A549 (cell line): Measurements from ENCODE around the gene GPATCH3. TPM values are rescaled to one million over a fixed set of nuclear protein-coding genes. Genes with fewer than 3 reads are reported as not detected.
A peak's percentile ranks its signal among the peaks of the same experiment; 100 is the strongest.

Experiments
- ATAC-seq, 2 experiments: fragments of 200-7000 bp in 1 of 2; fragments of >200 bp in 1 of 2; cut with Nextera tagmentation in 1 of 2; cut with Tn5 transposase in 1 of 2; 3 replicates each; pipeline versions ENCODE4 v1.8.0 to v1.9.1; 2018 to 2020; ENCODE audit warnings: mild to moderate bottlenecking in 1 of 2, moderate library complexity in 1 of 2
- CTCF ChIA-PET: fragments of 300-600 bp; sonication (Branson Sonifier 250); formaldehyde crosslinking; extraction: SDS; loops from one replicate; lab custom pipeline; 2021; ENCODE audit warnings: antibody characterized with exemption, inconsistent platforms; lab: Yijun Ruan, JAX
- POLR2A ChIA-PET: fragments of 350-600 bp; formaldehyde crosslinking; extraction: SDS; loops from one replicate; lab custom pipeline; 2021; ENCODE audit warnings: antibody characterized with exemption, inconsistent platforms; lab: Yijun Ruan, JAX
- DNase-seq, 2 experiments: peaks; one replicate each; pipeline versions ENCODE4 v3.0.0 to v3.0.0-alpha.2; 2011 to 2016; ENCODE audit warnings: low read depth in 1 of 2, low spot score in 1 of 2
- FAIRE-seq: peaks from 2 replicates; lab custom pipeline; 2011; peaks lifted over from hg19 to GRCh38; lab: Jason Lieb, UNC
- H3K27ac ChIP-seq, 2 experiments: fragments of >200 bp; sonication (Bioruptor Twin); formaldehyde crosslinking; 3 replicates each; pipeline ENCODE4 v1.5.1; 2016 to 2017
- H3K4me1 ChIP-seq: fragments of >200 bp; sonication (Bioruptor Twin); formaldehyde crosslinking; 3 replicates; pipeline ENCODE4 v1.6.1; 2016
- H3K4me2 ChIP-seq: fragments of >200 bp; sonication (Bioruptor Twin); formaldehyde crosslinking; 3 replicates; pipeline ENCODE4 v1.6.1; 2016
- H3K4me3 ChIP-seq: fragments of >200 bp; sonication (Bioruptor Twin); formaldehyde crosslinking; 3 replicates; pipeline ENCODE4 v1.5.1; 2016
- H3K9me3 ChIP-seq: fragments of >200 bp; sonication (Bioruptor Twin); formaldehyde crosslinking; 3 replicates; pipeline ENCODE4 v1.6.1; 2016
- CBX8 ChIP-seq: fragments of 200-600 bp; sonication (generic); IDR thresholded peaks from 2 replicates; pipeline ENCODE4 v1.6.1; 2016
- ESRRA ChIP-seq: fragments of 150-350 bp; IDR thresholded peaks from 2 replicates; pipeline ENCODE4 v1.6.1; 2014; ENCODE audit warnings: mild to moderate bottlenecking, low read length, borderline replicate concordance
- FOSB ChIP-seq: fragments of 250-450 bp; sonication (Bioruptor Pico); IDR thresholded peaks from 2 replicates; pipeline ENCODE4 v1.5.0; 2020; ENCODE audit warnings: mild to moderate bottlenecking, moderate library complexity
- FOXS1 ChIP-seq: fragments of 250-450 bp; sonication (Bioruptor Pico); IDR thresholded peaks from 2 replicates; pipeline ENCODE4 v1.5.0; 2020; ENCODE audit warnings: mild to moderate bottlenecking, moderate library complexity
- GATA3 ChIP-seq: IDR thresholded peaks from 2 replicates; pipeline ENCODE4 v1.6.1; 2012; ENCODE audit warnings: borderline replicate concordance
- HOXB13 ChIP-seq: fragments of 250-450 bp; sonication (Bioruptor Pico); IDR thresholded peaks from 2 replicates; pipeline ENCODE4 v1.5.0; 2020; ENCODE audit warnings: low read depth, mild to moderate bottlenecking, moderate library complexity
- HOXB5 ChIP-seq: fragments of 250-450 bp; sonication (Bioruptor Pico); IDR thresholded peaks from 2 replicates; pipeline ENCODE4 v1.5.0; 2020; ENCODE audit warnings: mild to moderate bottlenecking, moderate library complexity
- JUN ChIP-seq, 2 experiments: fragments of >200 bp; sonication (Bioruptor Twin); formaldehyde crosslinking; IDR thresholded peaks; 2 replicates in 1 of 2; 3 replicates in 1 of 2; pipeline ENCODE4 v1.6.1; 2016 to 2017
- KDM1A ChIP-seq: fragments of 200-600 bp; sonication (generic); IDR thresholded peaks from 2 replicates; pipeline ENCODE4 v1.6.1; 2016; ENCODE audit warnings: low read depth, mild to moderate bottlenecking
- MAZ ChIP-seq: fragments of 150-350 bp; IDR thresholded peaks from 2 replicates; pipeline ENCODE4 v1.6.1; 2014; ENCODE audit warnings: antibody characterized with exemption, low read depth, low read length, borderline replicate concordance
- NFE2L2 ChIP-seq: fragments of 150-350 bp; conservative IDR thresholded peaks from 2 replicates; pipeline ENCODE4 v1.6.1; 2014; ENCODE audit warnings: low read length
- NPAS2 ChIP-seq: fragments of 250-450 bp; sonication (Bioruptor Pico); IDR thresholded peaks from 2 replicates; pipeline ENCODE4 v1.8.0; 2022; ENCODE audit warnings: mild to moderate bottlenecking, moderate library complexity, borderline replicate concordance
- POLR2A ChIP-seq: IDR thresholded peaks from 2 replicates; pipeline ENCODE4 v1.6.1; 2012; ENCODE audit warnings: mild to moderate bottlenecking, low read length
- RARB ChIP-seq: fragments of 250-450 bp; sonication (Bioruptor Pico); IDR thresholded peaks from 2 replicates; pipeline ENCODE4 v1.8.0; 2021; ENCODE audit warnings: mild to moderate bottlenecking, moderate library complexity
- SREBF2 ChIP-seq: fragments of 450-650 bp; IDR thresholded peaks from 2 replicates; pipeline ENCODE4 v1.6.1; 2014; ENCODE audit warnings: mild to moderate bottlenecking, moderate library complexity
- ZFP36 ChIP-seq: fragments of 450-650 bp; IDR thresholded peaks from 2 replicates; pipeline ENCODE4 v1.6.1; 2014; ENCODE audit warnings: borderline replicate concordance; ENCODE audit not compliant: partially characterized antibody
- ZSCAN20 ChIP-seq: fragments of 250-450 bp; sonication (Bioruptor Pico); IDR thresholded peaks from 2 replicates; pipeline ENCODE4 v1.8.0; 2022; ENCODE audit warnings: mild to moderate bottlenecking, moderate library complexity
- WGBS: methylation state at CpG from one replicate; pipeline ENCODE4 v1.1.6; 2017; ENCODE audit errors: missing lambda C conversion rate; 5-methylcytosine and 5-hydroxymethylcytosine counted together
- polyA plus RNA-seq, 4 experiments: library from polyadenylated mRNA; depleted of rRNA in 3 of 4; stranded (reverse); fragments of >200 nt; fragmentation: RNase III in 1 of 4; extraction: RNeasy Plus Mini Kit Qiagen cat#74134 plus additional on column Dnase treatment in 1 of 4; gene quantifications; 2 replicates in 3 of 4; 3 replicates in 1 of 4; pipeline ENCODE4 v1.2.3, GENCODE V29; 2011 to 2017
- TF ChIP-seq, protein P1 (sequence below): fragments of 450-650 bp; IDR thresholded peaks from 2 replicates; pipeline ENCODE4 v1.6.1; 2014; ENCODE audit warnings: antibody characterized with exemption
- TF ChIP-seq, protein P2 (sequence below): fragments of 150-350 bp; IDR thresholded peaks from 2 replicates; pipeline ENCODE4 v1.6.1; 2014; ENCODE audit warnings: low read depth, mild to moderate bottlenecking, low read length
- TF ChIP-seq, protein P3 (sequence below): fragments of 250-450 bp; sonication (Bioruptor Pico); IDR thresholded peaks from 2 replicates; pipeline ENCODE4 v1.5.0; 2021; ENCODE audit warnings: mild to moderate bottlenecking, moderate library complexity, borderline replicate concordance

GPATCH3 gene
- polyA plus RNA-seq, 2 of the 4 experiments (the other 2 are of a cell fraction): 5.4 to 8.7 TPM

DNA sequence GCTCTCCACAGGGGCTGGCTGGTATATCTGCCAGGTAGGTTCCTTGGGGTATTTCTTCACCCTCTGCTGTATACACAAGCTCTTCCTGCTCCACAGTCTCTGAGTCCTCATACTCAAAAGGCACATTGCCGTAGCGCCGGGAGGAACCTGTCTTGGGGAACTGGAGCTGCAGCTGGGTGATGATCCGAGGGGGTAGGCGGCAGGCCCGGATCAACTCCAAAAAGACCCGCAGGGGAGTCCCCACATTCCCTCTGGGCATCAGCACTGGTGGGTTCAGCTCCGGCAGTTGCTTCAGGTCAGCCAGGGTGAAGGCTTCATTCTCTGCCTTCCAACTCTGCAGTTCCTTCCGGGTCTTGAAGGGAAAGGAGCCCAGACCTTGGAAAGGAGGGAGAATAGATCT, 2.9 kb downstream of the GPATCH3 start:
- no peak for FAIRE-seq
- TF ChIP-seq ZSCAN20 (CRISPR knock-in tag) (no peak), ESRRA (no peak)
- DNase-seq: no peak
- ChIA-PET POLR2A (no interaction called here), CTCF (interaction anchor here (2.2 to 4.4 kb wide), 2 partner anchors 10 to 19 kb away, joined by 9 to 19 read pairs; no protein-coding TSS in a partner anchor)
- ATAC-seq: no peak
- Histone ChIP-seq H3K27ac (no peak overlapping the region), H3K4me2 (no peak overlapping the region), H3K9me3 (no peaks in the 10 kb centered on the region), H3K4me1 (peaks cover 5% of the 10 kb centered on the region; the same call in 1 of the 3 replicates), H3K4me3 (no peak overlapping the region)
- 92% methylated on average over 8 of the region's 9 CpGs for WGBS

DNA sequence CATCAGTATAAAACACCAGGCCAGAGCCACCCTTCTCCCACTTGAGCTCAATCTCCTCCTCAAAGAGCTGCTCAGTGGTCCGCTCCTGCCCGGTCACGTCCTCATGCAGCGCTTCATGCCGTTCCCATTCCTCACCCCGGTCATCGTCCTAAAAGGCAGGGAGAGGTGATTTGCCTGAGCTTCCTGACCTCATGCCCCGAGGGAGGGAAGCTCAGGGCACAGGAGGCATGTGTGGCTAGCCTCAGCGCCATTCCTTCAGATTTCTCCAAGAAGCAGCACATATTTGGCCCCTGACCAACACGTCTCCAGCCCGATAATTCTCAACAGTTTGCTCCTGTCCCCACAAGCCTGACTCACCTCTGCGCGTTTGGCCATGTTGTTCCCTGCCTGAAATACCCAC, 6.0 kb downstream of the GPATCH3 start:
- TF ChIP-seq FOXS1 (CRISPR knock-in tag): no peak
- no peak for TF ChIP-seq HOXB13
- TF ChIP-seq RARB: no peak
- TF ChIP-seq, protein P1, sequence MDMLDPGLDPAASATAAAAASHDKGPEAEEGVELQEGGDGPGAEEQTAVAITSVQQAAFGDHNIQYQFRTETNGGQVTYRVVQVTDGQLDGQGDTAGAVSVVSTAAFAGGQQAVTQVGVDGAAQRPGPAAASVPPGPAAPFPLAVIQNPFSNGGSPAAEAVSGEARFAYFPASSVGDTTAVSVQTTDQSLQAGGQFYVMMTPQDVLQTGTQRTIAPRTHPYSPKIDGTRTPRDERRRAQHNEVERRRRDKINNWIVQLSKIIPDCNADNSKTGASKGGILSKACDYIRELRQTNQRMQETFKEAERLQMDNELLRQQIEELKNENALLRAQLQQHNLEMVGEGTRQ: no peak
- no peak for TF ChIP-seq KDM1A
- TF ChIP-seq ZFP36: no peak
- no peak for TF ChIP-seq HOXB5
- no peak for TF ChIP-seq JUN (IDR thresholded peaks at IDR 0.05)
- no peak for TF ChIP-seq GATA3
- no peak for TF ChIP-seq POLR2A
- no peak overlapping the region for H3K4me3 ChIP-seq
- ChIA-PET CTCF (interaction anchor here (0.8 to 3.1 kb wide), 3 partner anchors 9 to 84 kb away, joined by 3 to 11 read pairs (median 3); no protein-coding TSS in a partner anchor), POLR2A (no interaction called here)
- no peaks in the 10 kb centered on the region for H3K9me3 ChIP-seq
- no peak for DNase-seq
- no peak overlapping the region for H3K4me2 ChIP-seq
- H3K4me1 ChIP-seq: peaks cover 8% of the 10 kb centered on the region; the same call in 1 of the 3 replicates
- ATAC-seq: no peak
- H3K27ac ChIP-seq: no peak overlapping the region
- no peak for FAIRE-seq
- WGBS: 95% methylated on average over 13 of the region's 13 CpGs

DNA sequence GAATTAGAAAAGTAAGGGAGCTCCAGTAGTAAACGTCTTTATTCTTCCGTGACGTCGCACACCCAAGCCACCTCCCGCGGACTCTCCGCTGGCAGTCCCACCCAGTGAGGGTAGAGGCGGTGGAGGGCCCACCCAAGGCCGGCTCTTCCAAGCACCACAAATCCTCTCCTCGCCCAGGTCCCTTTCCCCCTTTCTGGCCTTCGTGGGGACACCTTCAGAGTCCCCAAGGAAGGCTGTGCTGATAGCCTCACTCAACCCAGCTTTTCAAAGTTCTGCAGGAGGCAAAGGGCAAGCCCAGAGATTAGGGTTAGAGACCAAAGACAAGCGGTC, 9.8 kb downstream of the GPATCH3 start:
- POLR2A ChIA-PET: interaction anchor here (0.6 to 2.0 kb wide), 7 partner anchors 10 to 389 kb away, joined by 3 to 14 read pairs (median 5); partner anchors contain the start of gene GPATCH3
- Histone ChIP-seq H3K4me1 (peaks cover 9% of the 10 kb centered on the region; the same call in 2 of the 3 replicates), H3K27ac (peak overlapping the region; percentile 88 to 90), H3K4me2 (peak overlapping the region; percentile 87), H3K9me3 (no peaks in the 10 kb centered on the region), H3K4me3 (peak overlapping the region; percentile 88)
- CTCF ChIA-PET: interaction anchor here (0.6 to 2.9 kb wide), 4 partner anchors 11 to 186 kb away, joined by 3 to 11 read pairs (median 4); no protein-coding TSS in a partner anchor
- FAIRE-seq (no peak), DNase-seq (no peak), ATAC-seq (peak; percentile 57 to 59; a peak in 5 of 6 replicates)
- 10% methylated on average over 10 of the region's 12 CpGs for WGBS
- no peak for TF ChIP-seq FOSB (CRISPR knock-in tag)
- TF ChIP-seq MAZ: no peak
- no peak for TF ChIP-seq NPAS2 (CRISPR knock-in tag)
- TF ChIP-seq, protein P2, sequence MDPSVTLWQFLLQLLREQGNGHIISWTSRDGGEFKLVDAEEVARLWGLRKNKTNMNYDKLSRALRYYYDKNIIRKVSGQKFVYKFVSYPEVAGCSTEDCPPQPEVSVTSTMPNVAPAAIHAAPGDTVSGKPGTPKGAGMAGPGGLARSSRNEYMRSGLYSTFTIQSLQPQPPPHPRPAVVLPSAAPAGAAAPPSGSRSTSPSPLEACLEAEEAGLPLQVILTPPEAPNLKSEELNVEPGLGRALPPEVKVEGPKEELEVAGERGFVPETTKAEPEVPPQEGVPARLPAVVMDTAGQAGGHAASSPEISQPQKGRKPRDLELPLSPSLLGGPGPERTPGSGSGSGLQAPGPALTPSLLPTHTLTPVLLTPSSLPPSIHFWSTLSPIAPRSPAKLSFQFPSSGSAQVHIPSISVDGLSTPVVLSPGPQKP: no peak
- no peak for TF ChIP-seq CBX8
- TF ChIP-seq, protein P3, sequence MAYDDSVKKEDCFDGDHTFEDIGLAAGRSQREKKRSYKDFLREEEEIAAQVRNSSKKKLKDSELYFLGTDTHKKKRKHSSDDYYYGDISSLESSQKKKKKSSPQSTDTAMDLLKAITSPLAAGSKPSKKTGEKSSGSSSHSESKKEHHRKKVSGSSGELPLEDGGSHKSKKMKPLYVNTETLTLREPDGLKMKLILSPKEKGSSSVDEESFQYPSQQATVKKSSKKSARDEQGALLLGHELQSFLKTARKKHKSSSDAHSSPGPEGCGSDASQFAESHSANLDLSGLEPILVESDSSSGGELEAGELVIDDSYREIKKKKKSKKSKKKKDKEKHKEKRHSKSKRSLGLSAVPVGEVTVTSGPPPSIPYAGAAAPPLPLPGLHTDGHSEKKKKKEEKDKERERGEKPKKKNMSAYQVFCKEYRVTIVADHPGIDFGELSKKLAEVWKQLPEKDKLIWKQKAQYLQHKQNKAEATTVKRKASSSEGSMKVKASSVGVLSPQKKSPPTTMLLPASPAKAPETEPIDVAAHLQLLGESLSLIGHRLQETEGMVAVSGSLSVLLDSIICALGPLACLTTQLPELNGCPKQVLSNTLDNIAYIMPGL (CRISPR knock-in tag): no peak
- TF ChIP-seq SREBF2: no peak
- TF ChIP-seq NFE2L2: no peak
